Lower lobe of right lung (tissue), 2 donors: ENCODE data around the gene DSTN. TPM values are rescaled to one million over a fixed set of nuclear protein-coding genes. Genes with fewer than 3 reads are reported as not detected.
A peak's percentile ranks its signal among the peaks of the same experiment; 100 is the strongest.

ENCODE experiments used
- ATAC-seq, 2 donors: fragments of 200-7000 bp; cut with Tn5 transposase; one replicate each; pipeline ENCODE4 v1.9.1; 2020 to 2022; ENCODE audit warnings: mild to moderate bottlenecking in 2 of 2, moderate library complexity in 2 of 2
- DNase-seq: peaks from one replicate; pipeline ENCODE4 v3.0.0-alpha.2; 2020
- H3K27ac ChIP-seq: fragments of 200-600 bp; one replicate; pipeline ENCODE4 v1.8.0; 2022
- H3K27me3 ChIP-seq: fragments of 200-600 bp; one replicate; pipeline ENCODE4 v1.8.0; 2022; ENCODE audit warnings: low read depth
- H3K36me3 ChIP-seq: fragments of 200-600 bp; one replicate; pipeline ENCODE4 v1.8.0; 2022; ENCODE audit warnings: mild to moderate bottlenecking
- H3K4me1 ChIP-seq: fragments of 200-600 bp; one replicate; pipeline ENCODE4 v1.8.0; 2022
- H3K4me3 ChIP-seq: fragments of 200-600 bp; one replicate; pipeline ENCODE4 v1.8.0; 2022; ENCODE audit warnings: mild to moderate bottlenecking
- H3K9me3 ChIP-seq: fragments of 200-600 bp; one replicate; pipeline ENCODE4 v1.8.0; 2022
- intact Hi-C: fragments of 100-400 bp; cut with DNase I; formaldehyde crosslinking; loops from one replicate; pipeline ENCODE4 v1.11.0; 2022
- total RNA-seq: library from RNA; stranded (reverse); fragmentation: NEBNext Ultra II Directional; extraction: Animal tissue kit (Norgen Biotek cat#: 25700); gene quantifications from one replicate; pipeline ENCODE4 v1.2.1, GENCODE V29; 2021
- TF ChIP-seq, protein P1 (sequence below): fragments of 200-600 bp; IDR thresholded peaks from one replicate; pipeline ENCODE4 v1.8.0; 2022; ENCODE audit warnings: antibody characterized with exemption, mild to moderate bottlenecking
- donor health status: DM: no; HTN: yes; CAD: no; lungs with severe emphysema.

Gene DSTN
- total RNA-seq, 1 donor from 2014 or later, result 347 TPM

DNA sequence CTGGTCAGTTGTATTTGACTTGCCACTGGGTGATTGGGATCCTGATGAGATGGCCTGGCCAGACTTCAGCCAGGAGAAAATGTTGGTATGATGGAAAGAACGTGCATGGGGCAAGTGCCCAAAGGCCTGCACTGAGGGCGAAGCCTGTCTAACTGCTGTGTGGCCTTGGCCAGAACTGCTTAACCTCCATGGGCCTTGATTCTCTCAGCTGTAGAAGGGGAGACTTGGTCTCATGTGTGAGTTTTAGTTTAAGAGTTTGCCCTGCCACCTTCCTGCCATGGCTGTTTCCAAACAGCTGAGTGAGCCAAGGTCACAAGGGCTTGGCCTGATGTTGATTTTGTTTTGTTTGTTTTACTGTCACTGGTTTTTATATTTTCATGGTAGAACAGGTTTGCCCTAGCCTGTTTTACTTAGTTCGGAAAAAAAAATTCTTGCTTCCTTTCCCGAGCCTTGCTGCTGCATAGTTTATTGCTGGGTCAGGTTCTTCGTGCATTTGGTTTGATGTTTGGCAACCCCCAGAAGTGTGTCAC, 35.3 kb downstream of the DSTN start:
- ATAC-seq, result peak; percentile 69 to 73
- DNase-seq, result no peak
- Histone ChIP-seq H3K4me3 (no peak overlapping the region), H3K9me3 (no peaks in the 10 kb centered on the region), H3K27ac (no peak overlapping the region), H3K36me3 (peaks cover 74% of the 10 kb centered on the region), H3K27me3 (no peaks in the 10 kb centered on the region), H3K4me1 (peaks cover 44% of the 10 kb centered on the region)
- TF ChIP-seq, protein P1, sequence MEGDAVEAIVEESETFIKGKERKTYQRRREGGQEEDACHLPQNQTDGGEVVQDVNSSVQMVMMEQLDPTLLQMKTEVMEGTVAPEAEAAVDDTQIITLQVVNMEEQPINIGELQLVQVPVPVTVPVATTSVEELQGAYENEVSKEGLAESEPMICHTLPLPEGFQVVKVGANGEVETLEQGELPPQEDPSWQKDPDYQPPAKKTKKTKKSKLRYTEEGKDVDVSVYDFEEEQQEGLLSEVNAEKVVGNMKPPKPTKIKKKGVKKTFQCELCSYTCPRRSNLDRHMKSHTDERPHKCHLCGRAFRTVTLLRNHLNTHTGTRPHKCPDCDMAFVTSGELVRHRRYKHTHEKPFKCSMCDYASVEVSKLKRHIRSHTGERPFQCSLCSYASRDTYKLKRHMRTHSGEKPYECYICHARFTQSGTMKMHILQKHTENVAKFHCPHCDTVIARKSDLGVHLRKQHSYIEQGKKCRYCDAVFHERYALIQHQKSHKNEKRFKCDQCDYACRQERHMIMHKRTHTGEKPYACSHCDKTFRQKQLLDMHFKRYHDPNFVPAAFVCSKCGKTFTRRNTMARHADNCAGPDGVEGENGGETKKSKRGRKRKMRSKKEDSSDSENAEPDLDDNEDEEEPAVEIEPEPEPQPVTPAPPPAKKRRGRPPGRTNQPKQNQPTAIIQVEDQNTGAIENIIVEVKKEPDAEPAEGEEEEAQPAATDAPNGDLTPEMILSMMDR, result no peak
- intact Hi-C loops, result no loop called here

DNA sequence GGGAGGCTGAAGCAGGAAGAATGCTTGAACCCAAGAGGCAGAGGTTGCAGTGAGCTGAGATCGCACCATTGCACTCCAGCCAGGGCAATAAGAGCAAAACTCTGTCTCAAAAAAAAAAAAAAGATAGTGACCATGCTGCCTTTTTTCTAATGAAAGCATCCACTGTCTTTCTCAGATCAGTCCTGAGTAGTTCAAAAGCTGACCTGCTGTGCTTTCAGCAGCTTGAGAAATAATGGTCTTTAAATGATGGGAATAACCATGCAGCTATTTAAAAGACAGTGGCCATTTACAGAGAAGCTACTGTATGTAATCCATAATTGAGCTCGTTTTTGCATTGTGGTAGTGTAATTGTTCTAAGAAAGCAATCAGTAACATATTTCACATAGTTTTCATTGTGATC, 36.1 kb downstream of the DSTN start:
- Histone ChIP-seq H3K27me3 (no peaks in the 10 kb centered on the region), H3K9me3 (no peaks in the 10 kb centered on the region), H3K4me3 (no peak overlapping the region), H3K27ac (no peak overlapping the region), H3K4me1 (peaks cover 45% of the 10 kb centered on the region), H3K36me3 (peaks cover 81% of the 10 kb centered on the region)
- ATAC-seq (no peak), DNase-seq (no peak)
- intact Hi-C loops, result no loop called here
- TF ChIP-seq, protein P1, result no peak

DNA sequence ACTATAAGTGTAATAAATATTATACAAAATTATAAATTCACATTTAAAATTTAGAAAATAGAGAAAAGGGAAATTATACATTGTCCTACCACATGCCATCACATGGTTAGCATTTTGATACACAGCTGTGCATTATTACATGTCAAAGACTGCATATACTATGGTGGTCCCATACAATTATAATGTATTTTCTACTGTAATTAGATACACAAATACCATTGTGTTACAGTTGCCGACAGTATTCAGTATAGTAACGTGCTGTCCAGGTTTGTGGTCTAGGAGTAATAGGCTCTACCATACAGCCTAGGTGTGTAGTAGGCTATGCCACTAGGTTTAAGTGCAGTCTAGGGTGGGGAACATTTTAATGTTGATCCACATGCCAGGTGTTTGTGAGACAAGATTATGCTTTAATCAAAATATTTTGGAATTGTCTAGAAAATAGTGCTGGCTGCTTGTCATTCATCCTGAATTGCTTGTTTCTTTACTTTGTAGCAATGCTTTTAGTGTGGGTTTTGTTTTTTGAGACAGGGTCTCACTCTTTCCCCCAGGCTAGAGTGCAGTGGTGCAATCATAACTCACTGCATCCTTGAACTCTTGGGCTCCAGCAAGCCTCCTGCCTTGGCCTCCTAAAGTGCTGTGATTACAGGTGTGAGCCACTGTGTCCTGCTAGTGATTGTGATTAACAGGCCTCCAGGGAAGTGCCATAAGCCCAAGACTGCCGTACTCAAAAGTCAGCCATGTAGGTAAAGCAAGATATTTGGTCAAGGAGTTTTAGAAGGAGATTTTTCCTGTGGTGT, 39.0 kb downstream of the DSTN start:
- H3K27me3 ChIP-seq, result no peaks in the 10 kb centered on the region
- DNase-seq (no peak), ATAC-seq (no peak)
- no peaks in the 10 kb centered on the region for H3K9me3 ChIP-seq
- no peak overlapping the region for H3K27ac ChIP-seq
- TF ChIP-seq, protein P1, result no peak
- H3K4me3 ChIP-seq, result no peak overlapping the region
- H3K36me3 ChIP-seq, result peaks cover 70% of the 10 kb centered on the region
- intact Hi-C loops, result no loop called here
- peaks cover 52% of the 10 kb centered on the region for H3K4me1 ChIP-seq

DNA sequence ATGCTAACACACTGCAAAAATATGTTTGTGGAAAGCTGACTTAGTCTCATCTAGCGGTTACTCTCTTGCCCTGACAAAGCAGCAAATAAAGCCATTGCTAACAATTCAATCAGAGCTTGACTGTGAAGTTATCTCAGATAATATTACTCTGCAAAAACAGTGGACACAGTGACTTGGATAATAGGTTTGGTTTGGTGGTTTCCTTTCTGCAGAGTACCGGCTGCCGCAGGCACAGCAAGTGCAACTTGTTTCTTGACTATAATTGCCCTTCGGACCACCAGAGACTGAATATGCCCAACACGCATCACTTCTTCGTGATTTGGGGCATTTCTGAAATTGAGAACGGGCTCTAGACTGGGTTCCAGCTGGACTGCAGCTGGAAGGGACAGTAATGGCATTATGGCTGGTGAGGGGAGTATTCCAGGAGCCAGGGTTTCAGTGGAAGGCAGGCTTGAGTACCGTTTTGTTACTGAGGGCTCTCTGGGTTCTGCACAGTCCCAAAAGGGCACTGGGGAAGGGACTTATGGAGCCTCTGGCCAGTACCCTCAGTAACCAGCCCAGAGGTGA, 40.0 kb downstream of the DSTN start:
- ATAC-seq (no peak), DNase-seq (no peak)
- no peak overlapping the region for H3K4me3 ChIP-seq
- H3K27me3 ChIP-seq, result no peaks in the 10 kb centered on the region
- TF ChIP-seq, protein P1, result no peak
- peaks cover 69% of the 10 kb centered on the region for H3K36me3 ChIP-seq
- H3K9me3 ChIP-seq, result no peaks in the 10 kb centered on the region
- H3K27ac ChIP-seq, result peak overlapping the region; percentile 18
- peaks cover 57% of the 10 kb centered on the region for H3K4me1 ChIP-seq
- intact Hi-C loops, result no loop called here

DNA sequence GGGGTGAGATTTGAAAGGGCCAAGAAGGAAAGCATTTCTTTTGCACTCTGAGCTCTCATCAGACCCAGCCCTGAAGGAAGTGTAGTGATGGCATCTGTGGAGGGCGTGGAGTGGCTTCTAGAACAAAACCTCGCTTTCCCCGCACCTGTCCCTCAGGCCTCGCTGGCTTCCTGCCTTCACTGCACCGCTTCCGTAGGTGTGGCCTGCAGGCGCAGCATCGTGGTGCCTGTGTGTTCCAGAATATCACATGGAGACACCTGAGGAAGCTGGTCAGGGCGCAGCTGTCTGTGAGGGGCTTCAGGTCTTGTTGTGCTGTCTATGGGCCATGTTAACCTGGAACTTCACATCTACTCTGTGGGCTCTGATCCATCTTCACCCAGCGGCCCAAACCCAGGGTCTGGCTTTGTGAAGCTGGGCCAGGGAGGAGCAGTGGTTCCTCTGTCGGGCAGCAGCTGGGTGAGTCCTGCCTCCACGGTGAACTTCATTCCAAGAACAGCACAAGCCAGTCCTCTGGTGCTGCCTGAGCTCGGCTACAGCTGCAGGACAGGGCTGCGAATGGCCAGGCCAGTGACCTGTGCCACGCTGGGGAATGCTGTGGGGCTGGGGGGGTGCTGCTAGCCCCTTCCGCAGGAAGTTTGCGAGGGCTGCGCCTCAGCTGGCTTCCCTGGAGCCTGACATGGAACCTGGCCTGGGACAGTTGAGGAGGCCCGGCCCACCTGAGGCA, 40.9 kb downstream of the DSTN start:
- H3K4me3 ChIP-seq, result no peak overlapping the region
- H3K27me3 ChIP-seq, result no peaks in the 10 kb centered on the region
- no peaks in the 10 kb centered on the region for H3K9me3 ChIP-seq
- H3K4me1 ChIP-seq, result peaks cover 55% of the 10 kb centered on the region
- ATAC-seq (peak; percentile 0 to 3), DNase-seq (peak; percentile 56)
- H3K27ac ChIP-seq, result peak overlapping the region; percentile 71
- peaks cover 69% of the 10 kb centered on the region for H3K36me3 ChIP-seq
- intact Hi-C loops, result no loop called here
- TF ChIP-seq, protein P1, result no peak
